G401 (cell line): ENCODE results near the gene CRYBG2. TPM values are rescaled to one million over a fixed set of nuclear protein-coding genes. Genes with fewer than 3 reads are reported as not detected.

Experiments used
- DNase-seq: peaks from one replicate; pipeline ENCODE4 v3.0.0-alpha.2; 2015; ENCODE audit warnings: low spot score
- in situ Hi-C: cut with HindIII; loops from 2 replicates; pipeline ENCODE4 v1.10.0; 2016; ENCODE audit warnings: low sequenced_read_pairs, mixed read lengths
- total RNA-seq: library from RNA; depleted of rRNA; stranded (reverse); fragments of >200 nt; shearing (Covaris generic); gene quantifications from 2 replicates; pipeline ENCODE4 v1.2.3, GENCODE V29; 2014; rRNA removed

Gene CRYBG2
- total RNA-seq, 1 experiment from 2014 or later: 5.5 TPM

DNA sequence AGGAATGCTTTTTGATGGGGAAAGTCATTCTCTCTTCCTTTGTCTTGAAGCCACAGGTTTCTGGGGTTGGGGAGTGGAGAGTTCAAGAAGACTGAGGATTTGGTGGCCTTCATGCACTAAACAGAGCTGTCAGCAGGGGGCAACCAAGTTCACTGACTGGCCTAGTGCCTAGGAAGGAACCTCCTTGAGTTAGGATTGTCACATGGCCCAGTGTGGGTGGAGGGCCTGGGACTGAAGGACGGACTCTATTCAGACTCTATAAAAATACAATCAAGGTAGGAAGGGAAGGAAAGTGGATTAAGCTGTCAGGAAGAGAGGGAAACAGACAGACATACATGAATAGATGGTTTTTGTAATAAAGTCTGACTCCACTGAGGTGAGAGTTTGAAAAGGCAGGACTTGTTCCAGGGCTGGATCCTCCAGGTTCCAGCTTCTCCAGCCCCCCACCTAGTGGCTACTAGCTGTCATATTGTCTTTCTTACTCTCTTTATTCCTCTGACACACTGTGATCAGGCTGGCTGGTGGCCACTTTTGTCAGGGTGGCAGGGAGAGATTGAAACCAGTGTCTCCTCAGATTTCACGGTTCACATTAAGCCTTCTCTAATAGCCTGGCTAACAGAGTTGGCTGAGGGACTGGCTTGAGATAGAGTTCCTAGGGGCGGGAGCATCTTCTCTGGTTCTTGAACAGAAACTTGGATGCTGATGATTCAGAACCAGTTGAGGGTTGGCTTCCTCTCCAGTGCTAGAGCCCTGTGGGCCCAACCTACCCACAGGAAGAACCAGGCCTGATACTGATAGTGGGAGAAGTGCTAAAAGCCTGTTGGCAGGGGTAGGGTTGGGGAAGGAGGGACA lies 78.1 kb downstream of the CRYBG2 start:
- in situ Hi-C loops: loop anchor here (10.0 kb wide), 1 partner anchor 171 kb away; no protein-coding TSS in a partner anchor
- peak; percentile 72 for DNase-seq

DNA sequence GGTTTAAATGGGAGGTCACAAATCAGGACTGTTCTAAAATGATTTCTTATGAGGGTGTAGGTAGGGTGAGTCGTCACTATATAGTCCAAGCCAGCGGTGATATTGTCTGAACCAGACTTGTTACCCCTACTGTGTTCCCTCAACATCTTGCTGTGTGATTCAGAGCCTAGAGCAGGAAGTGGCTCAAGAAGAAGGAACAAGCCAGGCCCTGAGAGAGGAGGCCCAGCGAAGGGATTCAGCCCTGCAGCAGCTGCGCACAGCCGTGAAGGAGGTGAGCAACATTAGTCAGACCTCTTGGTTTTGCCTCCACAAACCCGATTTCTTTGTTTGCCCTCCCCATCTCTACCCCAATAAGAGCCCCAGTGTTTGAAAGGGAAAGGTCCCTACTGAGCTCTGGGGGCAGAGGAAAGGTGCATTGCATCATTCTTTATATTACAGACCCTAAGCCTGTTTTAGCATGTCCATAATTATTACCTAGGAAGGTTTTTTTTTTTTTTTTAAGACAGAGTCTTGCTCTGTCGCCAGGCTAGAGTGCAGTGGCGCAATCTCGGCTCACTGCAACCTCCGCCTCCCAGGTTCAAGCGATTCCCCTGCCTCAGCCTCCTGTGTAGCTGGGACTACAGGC lies 79.0 kb downstream of the CRYBG2 start:
- in situ Hi-C loops: loop anchor here (10.0 kb wide), 1 partner anchor 170 kb away; no protein-coding TSS in a partner anchor
- no peak for DNase-seq

Other genes with a start within 250 kb of the CRYBG2 start
- gene PDIK1L, start 242.3 kb downstream of the CRYBG2 start, total RNA-seq: 5.4 and 7.1 TPM in 2 replicates
- gene FAM110D, start 195.1 kb downstream of the CRYBG2 start, total RNA-seq: 3.5 and 5.1 TPM in 2 replicates
- gene C1orf232, start 185.2 kb downstream of the CRYBG2 start, total RNA-seq: not detected in 2 replicates
- 46.4 and 97.1 TPM in 2 replicates for gene ZNF593, start 184.2 kb downstream of the CRYBG2 start, total RNA-seq
- gene ZNF593OS, start 182.3 kb downstream of the CRYBG2 start, total RNA-seq: not detected in 2 replicates
- gene CNKSR1, start 176.6 kb downstream of the CRYBG2 start, total RNA-seq: not detected in 2 replicates
- not detected in 2 replicates for gene CATSPER4, start 163.5 kb downstream of the CRYBG2 start, total RNA-seq
- 16.7 and 19.1 TPM in 2 replicates for gene CEP85, start 119.9 kb downstream of the CRYBG2 start, total RNA-seq
- 5.0 and 7.4 TPM in 2 replicates for gene SH3BGRL3, start 74.0 kb downstream of the CRYBG2 start, total RNA-seq
- gene UBXN11, start 47.5 kb downstream of the CRYBG2 start, total RNA-seq: 21.0 and 27.3 TPM in 2 replicates
- 0.55 and 2.3 TPM in 2 replicates for gene CD52, start 36.2 kb downstream of the CRYBG2 start, total RNA-seq
- not detected in 2 replicates for gene ZNF683, start 18.6 kb upstream of the CRYBG2 start, total RNA-seq
- gene LIN28A, start 56.7 kb upstream of the CRYBG2 start, total RNA-seq: 77.8 and 94.7 TPM in 2 replicates
- 44.1 and 50.3 TPM in 2 replicates for gene DHDDS, start 78.2 kb upstream of the CRYBG2 start, total RNA-seq
- gene HMGN2, start 118.3 kb upstream of the CRYBG2 start, total RNA-seq: 366 and 543 TPM in 2 replicates
- gene RPS6KA1, start 175.6 kb upstream of the CRYBG2 start, total RNA-seq: 254 and 296 TPM in 2 replicates